GM19239 (cell line): Measurements from ENCODE around the gene LARP1.
A peak's percentile ranks its signal among the peaks of the same experiment; 100 is the strongest.

Experiments
- DNase-seq: peaks from one replicate; pipeline ENCODE4 v3.0.0; 2011; ENCODE audit warnings: low spot score; ENCODE audit not compliant: insufficient read length
- FAIRE-seq: peaks from 2 replicates; lab custom pipeline; 2011; peaks lifted over from hg19 to GRCh38; lab: Jason Lieb, UNC

Gene LARP1

DNA sequence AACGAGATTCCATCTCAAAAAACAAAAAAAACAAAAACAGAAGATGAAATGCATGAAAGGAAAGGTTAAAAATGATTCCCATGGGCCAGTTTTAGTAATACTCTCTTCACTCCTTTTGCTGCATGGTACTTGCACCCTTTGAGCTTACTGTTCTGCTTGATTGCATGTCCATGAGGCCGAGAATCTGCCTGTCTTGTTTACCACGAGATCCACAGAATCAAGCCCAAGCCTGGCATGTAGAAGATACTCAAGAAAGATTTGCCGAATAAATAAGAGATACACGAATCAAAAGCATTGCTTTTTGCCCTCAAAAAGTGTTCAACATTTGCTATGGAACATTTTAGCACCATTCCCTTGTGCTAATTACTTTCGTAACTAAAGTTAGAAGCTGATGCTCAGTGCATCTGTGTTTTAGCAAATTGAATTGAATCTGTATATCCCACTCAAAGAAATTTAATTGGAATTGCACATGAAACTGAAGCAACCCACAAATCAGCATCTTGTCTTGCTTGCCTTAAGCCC, 94.1 kb downstream of the LARP1 start:
- no peak for FAIRE-seq
- DNase-seq, result no peak

DNA sequence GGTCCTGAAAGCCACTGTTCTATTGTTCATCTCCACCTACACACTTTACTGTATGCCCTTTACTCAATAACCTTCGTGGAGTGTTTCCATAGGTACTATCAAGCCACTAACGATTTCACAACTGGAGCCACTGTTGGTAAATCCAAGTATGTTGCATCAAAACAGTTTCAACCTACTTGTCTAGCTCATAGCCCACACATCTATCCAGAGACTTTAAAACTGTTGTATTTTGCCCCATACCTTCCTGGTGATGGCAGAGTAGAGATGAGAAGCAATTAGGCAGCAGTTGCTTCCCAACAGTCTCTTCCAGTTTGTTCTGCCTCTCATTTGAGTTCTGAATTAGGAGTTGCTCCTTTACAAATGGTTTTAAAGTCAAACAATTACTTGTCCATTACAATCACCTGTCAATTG, 94.6 kb downstream of the LARP1 start:
- FAIRE-seq (no peak), DNase-seq (no peak)

DNA sequence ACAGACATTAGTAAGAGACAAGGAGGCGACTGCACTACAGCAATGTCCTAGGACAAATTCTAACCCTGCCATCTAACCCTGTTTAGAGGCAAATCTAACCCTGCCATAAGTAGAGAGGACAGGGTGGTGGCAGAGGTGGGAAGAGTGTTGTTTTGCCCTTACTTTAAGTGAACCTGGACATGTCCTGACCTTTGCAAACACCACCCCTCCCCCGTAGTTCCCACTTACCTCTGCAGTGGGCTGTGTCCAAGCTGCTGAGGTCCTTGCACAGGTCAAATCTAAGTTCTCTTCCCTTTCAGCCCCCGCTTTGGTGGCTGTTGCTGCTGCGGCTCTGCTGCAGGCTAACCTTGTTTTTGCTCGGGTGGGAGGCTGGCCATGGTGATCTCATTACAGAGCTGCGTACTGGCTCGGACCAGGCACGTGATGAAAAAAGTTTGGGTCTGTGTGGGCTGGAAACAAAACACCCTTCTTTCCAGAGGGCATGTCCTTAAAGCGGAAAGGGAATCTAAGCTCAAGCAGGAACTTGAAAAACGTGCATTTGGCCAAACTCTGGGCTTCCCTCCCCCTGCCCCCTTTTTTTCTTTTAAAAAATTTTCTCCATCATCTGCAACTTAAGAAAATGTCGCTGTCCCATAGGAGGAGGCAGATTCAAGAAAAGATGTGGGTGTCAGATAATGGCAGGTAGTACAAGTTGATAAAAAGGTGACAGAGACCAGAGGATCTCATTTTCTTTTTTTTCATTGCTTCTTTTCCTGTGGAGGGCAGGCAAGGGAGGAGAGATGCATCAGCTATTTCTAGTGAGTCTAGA, 95.3 kb downstream of the LARP1 start, which contains the start of gene FAXDC2:
TSS of gene FAXDC2 (minus strand) at position 349 of the 808 bp plus-strand sequence. CDS start 12,425 bp downstream, outside the sequence.
- no peak for FAIRE-seq

DNA sequence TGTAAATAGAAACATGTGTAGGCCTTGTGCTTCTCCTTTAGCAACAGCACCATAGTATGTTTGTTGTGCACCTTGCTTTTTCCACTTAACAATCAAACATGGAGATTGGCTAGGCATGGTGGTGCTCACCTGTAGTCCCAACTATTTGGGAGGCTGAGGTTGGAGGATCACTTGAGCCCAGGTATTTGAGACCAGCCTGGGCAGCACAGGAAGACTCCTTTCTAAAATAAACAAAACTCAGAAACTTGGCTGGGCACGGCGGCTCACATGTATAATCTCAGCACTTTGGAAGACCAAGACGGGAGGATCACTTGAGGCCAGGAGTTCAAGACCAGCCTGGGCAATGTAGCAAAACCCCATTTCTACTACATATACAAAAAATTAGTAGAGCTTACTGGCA, 96.2 kb downstream of the LARP1 start:
- DNase-seq, result no peak
- FAIRE-seq, result no peak

More for the DNA sequence above, 95.3 kb downstream of the LARP1 start, which contains the start of gene FAXDC2:
- DNase-seq, result no peak

DNA sequence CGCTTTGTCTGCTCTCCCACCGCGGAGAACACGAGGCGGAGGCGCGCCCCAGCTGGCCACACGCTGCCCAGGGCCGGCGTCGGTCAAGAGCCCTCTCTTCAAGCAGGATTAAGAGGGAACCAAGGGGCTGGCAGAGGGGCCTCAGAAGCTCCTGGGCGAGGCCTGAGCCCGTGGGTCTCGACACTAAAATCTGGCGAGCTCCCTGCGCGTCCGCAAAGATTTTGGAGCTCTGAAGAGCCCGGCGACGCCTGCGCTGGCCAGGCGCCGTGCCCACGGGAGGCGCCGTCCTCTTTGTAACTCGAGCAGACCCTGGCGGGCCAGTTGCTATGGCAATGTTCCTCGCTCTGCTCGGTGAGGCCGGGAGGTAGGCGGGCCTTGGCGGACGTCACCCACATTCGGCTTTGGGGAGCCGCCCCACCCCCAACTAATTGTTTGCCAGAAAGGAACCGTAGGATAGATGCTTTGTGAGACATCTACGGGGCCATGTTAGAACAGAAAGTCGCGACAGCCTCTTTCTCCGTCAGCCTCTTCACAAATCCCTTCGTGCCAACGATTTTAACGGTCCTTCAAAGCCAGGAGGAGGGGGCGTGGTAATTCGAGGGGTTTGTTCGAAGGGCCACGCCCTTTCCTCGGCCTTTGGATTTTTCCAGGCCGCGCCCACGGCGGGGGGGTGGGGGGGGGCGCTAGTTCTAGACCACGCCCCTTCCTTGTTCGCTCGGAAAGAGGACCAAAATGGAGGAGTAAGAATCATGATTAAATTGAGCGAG, 102.5 kb downstream of the LARP1 start:
- DNase-seq (peak; percentile 74), FAIRE-seq (no peak)

DNA sequence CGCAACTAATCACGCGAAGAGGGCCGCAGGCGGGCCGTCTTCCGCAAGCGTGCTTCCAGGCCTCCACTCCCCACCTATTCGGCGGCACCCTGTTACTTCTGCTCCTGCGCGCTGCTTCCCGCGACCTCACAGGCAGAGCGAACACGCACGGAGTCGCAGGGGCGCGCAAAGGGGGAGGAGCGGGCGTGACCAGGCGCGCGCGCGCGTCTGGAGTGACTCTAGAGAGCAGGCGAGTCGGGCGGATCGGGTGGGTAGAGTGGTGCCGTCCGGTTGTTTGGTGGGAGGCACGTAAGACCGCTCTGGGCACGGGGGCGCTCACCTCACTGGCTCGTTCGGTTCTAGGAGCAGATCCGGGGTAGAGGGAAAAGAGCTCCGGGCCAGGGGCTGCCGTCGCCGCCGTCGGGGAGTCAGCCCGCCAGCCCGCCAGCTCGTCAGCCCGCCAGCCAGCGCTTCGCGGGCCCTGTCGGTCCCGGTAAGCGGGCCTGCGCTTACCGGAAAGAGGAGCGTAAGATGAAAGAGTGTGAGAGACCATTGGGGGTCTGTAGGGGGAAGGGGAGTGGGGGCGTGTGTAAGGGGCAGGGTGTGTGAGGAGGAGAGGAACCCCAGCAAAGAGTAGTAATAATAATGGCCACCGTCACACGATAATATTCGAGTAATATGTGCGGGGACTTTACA, 103.3 kb downstream of the LARP1 start, which contains the start of gene CNOT8:
TSS of gene CNOT8 (plus strand) at position 331 of the 675 bp plus-strand sequence. CDS start 4,652 bp downstream, outside the sequence.
- FAIRE-seq, result peak; percentile 97
- peak; percentile 57 for DNase-seq

DNA sequence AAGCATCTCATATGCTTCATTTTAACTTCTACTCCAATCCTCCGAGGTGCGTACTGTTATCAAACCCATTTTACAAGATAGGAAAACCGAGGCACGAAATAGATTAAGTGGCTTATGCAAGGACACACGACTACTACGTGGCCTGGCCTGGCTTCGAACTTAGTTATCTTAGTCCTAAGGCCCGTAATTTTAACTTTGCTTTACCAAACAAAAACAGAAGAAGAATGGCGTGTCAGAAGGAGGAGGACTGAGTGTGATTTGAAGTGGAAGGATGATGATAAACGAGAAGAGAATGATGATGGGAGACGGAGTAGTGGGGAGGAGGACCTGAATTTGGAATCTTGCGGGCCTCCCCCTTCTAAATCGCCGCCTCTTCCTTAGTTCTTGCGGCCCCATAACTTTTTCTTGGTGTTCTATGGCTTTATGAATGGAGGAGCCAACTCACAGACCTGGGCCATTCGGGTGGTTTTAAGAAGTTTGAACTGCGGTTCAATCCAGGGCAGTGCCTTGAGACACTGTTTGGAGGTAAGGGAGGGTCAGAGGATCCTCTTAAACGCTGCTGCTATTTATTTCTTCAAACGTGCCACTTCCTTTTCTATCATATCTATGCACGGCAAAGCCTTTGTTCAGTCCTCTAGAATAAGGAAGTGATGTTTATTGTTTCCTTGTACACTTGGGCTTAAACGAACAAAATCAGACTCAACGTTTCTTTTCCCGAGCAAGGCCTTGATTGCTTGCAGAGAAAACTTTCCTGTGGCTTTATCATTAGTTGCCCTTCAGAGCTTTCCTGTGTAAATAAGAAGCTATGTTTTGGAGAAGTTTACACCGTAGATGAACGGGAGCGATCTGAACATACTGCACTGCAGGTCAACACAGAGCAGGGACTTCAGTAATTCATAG, 104.0 kb downstream of the LARP1 start:
- DNase-seq, result no peak
- peak; percentile 71 for FAIRE-seq

DNA sequence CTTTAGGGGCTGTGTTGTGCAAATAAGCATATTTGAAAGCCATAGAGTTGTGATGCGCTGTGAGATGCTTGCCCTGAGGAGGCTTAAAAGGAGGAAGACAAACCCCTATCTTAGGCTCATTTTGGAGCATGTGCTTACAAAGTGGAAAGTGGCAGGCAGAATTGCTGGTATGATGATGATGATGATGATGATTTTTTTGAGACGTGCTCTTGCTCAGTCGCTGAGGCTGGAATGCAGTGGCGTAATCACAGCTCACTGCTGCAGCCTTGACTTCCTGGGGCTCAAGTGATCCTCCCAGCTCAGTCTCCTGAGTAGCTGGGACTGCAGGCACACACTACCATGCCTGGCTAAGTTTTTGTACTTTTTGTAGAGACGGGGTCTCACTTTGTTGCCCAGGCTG, 104.9 kb downstream of the LARP1 start:
- no peak for FAIRE-seq
- DNase-seq, result no peak

DNA sequence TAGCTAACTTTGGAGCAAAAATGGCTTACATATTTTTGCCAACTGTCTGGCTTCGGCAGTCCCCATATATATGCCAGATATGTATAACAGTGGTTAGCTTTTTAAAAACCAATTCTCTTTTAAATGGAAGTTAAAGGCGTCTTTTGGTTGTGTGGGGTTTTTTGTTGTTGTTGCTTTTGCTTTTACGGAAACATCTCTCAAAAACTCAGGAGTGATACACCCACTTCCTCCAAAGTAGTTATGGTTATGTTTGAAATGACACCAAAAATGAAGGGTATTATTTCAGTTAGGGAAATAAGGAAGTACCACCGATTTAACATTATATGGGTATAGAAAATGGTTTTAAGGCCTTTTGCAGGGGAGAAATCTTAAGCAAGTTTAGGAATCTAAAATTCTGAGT, 105.6 kb downstream of the LARP1 start:
- DNase-seq, result no peak
- FAIRE-seq, result no peak

DNA sequence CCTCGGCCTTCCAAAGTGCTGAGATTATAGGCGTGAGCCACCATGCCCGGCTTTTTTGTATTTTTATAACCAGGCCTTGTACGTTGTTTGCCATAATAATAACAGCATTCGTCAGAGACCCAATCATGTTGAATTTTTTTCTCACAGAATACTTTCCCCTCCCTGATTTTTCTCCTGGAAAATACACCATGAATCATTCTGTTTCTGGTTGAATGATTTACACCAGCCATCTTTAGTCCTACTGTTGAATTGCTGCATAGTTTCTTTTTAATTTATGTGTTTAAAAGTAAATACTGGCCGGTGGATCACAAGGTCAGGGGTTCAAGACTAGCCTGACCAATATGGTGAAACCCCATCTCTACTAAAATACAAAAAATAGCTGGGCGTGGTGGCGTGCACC, 106.8 kb downstream of the LARP1 start:
- DNase-seq, result no peak
- no peak for FAIRE-seq

DNA sequence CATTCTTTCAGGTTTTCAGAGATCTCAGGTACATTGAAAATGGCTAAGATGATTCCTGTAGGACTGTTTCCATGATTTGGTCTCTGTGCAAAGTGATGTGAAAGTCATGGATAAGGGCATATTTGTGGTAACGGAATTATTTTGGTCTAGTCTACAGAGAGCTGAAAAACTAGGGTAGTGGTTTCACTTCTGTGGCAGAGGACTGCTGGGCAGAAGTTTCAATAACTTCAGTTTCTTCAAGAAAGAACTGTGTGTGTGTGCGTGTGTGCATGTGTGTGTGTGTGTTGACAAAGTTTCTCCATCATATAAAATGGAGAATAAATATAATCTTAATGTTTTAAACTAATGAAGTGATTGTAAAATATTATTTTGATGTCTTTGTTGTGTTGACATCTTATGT, 107.6 kb downstream of the LARP1 start:
- DNase-seq, result no peak
- FAIRE-seq, result no peak

DNA sequence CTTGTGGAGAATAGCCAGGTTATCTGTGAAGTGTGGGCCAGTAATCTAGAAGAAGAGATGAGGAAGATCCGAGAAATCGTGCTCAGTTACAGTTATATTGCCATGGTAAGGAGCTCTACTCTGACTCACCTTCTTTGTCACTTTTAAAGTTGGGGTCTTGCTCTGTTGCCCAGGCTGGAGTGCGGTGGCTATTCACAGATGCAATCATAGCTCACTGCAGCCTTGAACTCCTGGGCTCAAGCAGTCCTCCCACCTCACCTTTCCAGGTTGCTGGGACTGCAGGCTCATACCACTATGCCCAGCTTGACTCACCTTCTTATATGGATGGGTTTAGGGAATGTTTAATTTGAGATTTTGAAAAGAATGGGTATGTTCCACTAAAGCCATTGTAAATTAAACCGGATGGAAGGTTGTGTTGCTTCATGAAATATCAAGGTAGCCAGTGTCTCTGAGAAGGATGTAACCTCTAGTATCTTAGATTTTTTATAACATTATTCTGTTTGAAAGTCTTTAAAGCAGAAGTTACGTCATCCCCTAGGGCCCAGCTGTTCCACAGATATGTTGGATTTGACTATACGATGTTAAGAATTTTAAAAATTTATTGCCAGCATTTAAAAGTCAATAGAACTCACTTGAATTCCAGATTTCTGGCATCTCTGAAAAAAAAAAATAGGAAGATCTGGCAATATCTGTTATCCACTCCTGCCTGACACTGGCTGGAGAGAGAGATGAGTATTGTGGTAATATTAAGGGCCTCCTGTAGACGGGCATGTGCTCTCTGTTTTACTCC, 108.3 kb downstream of the LARP1 start:
- FAIRE-seq (no peak), DNase-seq (no peak)

DNA sequence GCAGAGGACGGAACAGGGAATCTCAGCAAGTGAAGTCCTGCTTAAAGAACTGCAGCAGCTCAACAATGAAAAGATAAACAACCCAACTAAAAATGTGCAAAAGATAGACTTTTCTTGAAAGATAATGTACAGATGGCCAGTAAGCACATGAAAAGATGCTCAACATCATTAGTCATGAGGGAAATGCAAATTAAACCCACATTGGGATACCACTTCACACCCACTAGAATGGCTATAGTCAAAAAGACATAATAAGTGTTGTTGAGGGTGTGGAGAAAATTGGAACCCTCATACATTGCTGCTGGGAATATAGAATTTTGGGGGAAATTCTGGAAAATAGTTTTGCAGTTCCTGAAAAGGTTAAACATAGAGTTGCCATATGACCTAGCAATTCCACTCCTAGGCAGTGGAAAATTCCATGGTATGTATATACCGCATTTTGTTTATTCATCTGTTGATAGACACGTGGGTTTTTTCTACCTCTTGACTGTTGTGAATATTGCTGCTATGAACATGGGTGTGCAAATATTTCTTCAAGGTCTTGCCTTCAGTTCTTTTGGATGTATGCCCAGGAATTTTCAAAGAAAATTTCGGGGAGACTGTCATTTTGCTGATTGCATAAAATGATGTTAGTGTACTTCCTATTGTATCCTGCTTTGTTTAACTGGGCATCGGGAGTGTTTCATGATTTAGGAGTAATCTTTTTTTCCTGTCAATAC, 110.4 kb downstream of the LARP1 start:
- FAIRE-seq (no peak), DNase-seq (no peak)

DNA sequence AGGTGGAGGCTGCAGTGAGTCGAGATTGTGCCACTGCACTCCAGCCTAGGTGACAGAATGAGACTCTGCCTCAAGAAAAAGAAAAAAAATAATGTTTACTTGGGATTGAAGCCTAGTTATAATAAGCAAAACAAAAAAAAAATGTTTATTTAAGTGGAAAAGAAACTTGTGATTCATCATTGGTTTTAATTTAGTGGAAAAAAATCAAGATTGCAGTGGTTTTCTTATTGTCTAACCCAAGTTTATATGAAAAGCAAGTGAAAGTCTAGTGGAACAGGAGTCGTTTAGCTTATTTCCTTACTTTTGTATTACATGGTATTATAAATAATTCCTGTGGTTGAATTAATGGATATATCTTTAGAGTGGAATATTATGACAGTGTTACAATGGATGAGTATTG, 111.7 kb downstream of the LARP1 start:
- FAIRE-seq (no peak), DNase-seq (no peak)
